Measurements from ENCODE around the gene TNFRSF1B. TPM values are rescaled to one million over a fixed set of nuclear protein-coding genes. Genes with fewer than 3 reads are reported as not detected.

TNFRSF1B gene
- total and polyA plus RNA-seq, 9 of the 15 experiments (the other 6 are each of a cell fraction or from before 2014, with no cell fraction given) = 8.8 to 91.3 (median 36.0) TPM

DNA sequence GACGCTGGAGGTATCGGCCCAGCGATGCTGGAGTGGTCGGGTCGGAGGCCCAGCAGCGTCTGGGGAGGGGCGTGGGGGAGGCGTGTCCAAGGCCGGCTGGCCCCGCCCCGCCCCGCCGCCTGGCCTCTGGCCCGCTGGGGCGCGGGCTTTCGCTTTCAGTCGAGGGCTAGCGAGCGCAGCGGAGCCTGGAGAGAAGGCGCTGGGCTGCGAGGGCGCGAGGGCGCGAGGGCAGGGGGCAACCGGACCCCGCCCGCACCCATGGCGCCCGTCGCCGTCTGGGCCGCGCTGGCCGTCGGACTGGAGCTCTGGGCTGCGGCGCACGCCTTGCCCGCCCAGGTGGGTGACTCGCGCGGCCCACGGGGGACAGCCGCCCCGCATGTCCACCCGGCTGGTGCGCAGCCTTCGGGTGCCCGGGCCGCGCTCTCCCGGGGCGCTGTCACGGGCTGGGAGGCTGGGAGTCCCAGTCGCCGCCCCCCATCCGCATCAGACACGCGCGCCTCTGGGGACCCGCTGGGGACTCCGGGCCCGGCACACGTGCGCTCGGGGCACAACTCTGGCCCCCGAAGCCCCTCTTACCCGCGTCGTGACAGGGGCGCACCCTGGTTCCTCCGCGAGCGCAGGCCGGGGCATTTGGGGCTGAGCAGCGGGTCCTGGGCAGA is at the start of gene TNFRSF1B (continued):
- no peak for TF ChIP-seq GABPB2 (CRISPR knock-in tag; conservative IDR thresholded peaks at IDR 0.05)
- TF ChIP-seq, protein P1, sequence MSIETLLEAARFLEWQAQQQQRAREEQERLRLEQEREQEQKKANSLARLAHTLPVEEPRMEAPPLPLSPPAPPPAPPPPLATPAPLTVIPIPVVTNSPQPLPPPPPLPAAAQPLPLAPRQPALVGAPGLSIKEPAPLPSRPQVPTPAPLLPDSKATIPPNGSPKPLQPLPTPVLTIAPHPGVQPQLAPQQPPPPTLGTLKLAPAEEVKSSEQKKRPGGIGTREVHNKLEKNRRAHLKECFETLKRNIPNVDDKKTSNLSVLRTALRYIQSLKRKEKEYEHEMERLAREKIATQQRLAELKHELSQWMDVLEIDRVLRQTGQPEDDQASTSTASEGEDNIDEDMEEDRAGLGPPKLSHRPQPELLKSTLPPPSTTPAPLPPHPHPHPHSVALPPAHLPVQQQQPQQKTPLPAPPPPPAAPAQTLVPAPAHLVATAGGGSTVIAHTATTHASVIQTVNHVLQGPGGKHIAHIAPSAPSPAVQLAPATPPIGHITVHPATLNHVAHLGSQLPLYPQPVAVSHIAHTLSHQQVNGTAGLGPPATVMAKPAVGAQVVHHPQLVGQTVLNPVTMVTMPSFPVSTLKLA (conservative IDR thresholded peaks at IDR 0.05) = peak; percentile 44 to 65
- 0 out of 2 replicates have a peak, but pooled peaks have one; percentile 61 for TF ChIP-seq IRF2 (CRISPR knock-in tag; IDR thresholded peaks at IDR 0.05)
- TF ChIP-seq KLF1 (tag; IDR thresholded peaks at IDR 0.05) = peak; percentile 81
- TF ChIP-seq, protein P2, sequence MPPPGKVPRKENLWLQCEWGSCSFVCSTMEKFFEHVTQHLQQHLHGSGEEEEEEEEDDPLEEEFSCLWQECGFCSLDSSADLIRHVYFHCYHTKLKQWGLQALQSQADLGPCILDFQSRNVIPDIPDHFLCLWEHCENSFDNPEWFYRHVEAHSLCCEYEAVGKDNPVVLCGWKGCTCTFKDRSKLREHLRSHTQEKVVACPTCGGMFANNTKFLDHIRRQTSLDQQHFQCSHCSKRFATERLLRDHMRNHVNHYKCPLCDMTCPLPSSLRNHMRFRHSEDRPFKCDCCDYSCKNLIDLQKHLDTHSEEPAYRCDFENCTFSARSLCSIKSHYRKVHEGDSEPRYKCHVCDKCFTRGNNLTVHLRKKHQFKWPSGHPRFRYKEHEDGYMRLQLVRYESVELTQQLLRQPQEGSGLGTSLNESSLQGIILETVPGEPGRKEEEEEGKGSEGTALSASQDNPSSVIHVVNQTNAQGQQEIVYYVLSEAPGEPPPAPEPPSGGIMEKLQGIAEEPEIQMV (tag; conservative IDR thresholded peaks at IDR 0.05; ENCODE audit: low read depth) = no peak
- TF ChIP-seq, protein P3, sequence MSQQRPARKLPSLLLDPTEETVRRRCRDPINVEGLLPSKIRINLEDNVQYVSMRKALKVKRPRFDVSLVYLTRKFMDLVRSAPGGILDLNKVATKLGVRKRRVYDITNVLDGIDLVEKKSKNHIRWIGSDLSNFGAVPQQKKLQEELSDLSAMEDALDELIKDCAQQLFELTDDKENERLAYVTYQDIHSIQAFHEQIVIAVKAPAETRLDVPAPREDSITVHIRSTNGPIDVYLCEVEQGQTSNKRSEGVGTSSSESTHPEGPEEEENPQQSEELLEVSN (IDR thresholded peaks at IDR 0.05; ENCODE audit: borderline replicate concordance in 1 of 2, extremely low read depth in 1 of 2, insufficient read depth in 1 of 2, insufficient read length in 1 of 2, low read depth in 1 of 2, low read length in 1 of 2, poor library complexity in 1 of 2, severe bottlenecking in 1 of 2) = peak; percentile 98 to 100
- TF ChIP-seq, protein P4, sequence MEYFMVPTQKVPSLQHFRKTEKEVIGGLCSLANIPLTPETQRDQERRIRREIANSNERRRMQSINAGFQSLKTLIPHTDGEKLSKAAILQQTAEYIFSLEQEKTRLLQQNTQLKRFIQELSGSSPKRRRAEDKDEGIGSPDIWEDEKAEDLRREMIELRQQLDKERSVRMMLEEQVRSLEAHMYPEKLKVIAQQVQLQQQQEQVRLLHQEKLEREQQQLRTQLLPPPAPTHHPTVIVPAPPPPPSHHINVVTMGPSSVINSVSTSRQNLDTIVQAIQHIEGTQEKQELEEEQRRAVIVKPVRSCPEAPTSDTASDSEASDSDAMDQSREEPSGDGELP (CRISPR knock-in tag; IDR thresholded peaks at IDR 0.05; ENCODE audit: borderline replicate concordance) = peak; percentile 67
- 0 out of 2 replicates have a peak, but pooled peaks have one; percentile 71 for TF ChIP-seq TARDBP (IDR thresholded peaks at IDR 0.05)
- no peak for TF ChIP-seq CHD4 (IDR thresholded peaks at IDR 0.05; ENCODE audit: insufficient read depth, insufficient replicate concordance, low read depth, low read length, poor library complexity, severe bottlenecking)
- no peak for TF ChIP-seq CREB1 (IDR thresholded peaks at IDR 0.05)
- TF ChIP-seq CREB1 (CRISPR knock-in tag; IDR thresholded peaks at IDR 0.05) = peak; percentile 34; the same call in 1 of the 2 replicates
- no peak for TF ChIP-seq ATF1 (CRISPR knock-in tag; IDR thresholded peaks at IDR 0.05)
- peak; percentile 38; the same call in 1 of the 2 replicates for TF ChIP-seq ATF1 (tag; IDR thresholded peaks at IDR 0.05)
- TF ChIP-seq ZNF316 (IDR thresholded peaks at IDR 0.05) = no peak
- peak in 2 of 3 experiments; percentile 51 to 61 for TF ChIP-seq YY1 (IDR thresholded peaks at IDR 0.05; ENCODE audit: borderline replicate concordance in 1 of 3, control insufficient read depth in 1 of 3, extremely low read depth in 1 of 3, insufficient read depth in 3 of 3, insufficient read length in 1 of 3, insufficient replicate concordance in 2 of 3, low read depth in 1 of 3, low read length in 2 of 3)
- TF ChIP-seq, protein P5, sequence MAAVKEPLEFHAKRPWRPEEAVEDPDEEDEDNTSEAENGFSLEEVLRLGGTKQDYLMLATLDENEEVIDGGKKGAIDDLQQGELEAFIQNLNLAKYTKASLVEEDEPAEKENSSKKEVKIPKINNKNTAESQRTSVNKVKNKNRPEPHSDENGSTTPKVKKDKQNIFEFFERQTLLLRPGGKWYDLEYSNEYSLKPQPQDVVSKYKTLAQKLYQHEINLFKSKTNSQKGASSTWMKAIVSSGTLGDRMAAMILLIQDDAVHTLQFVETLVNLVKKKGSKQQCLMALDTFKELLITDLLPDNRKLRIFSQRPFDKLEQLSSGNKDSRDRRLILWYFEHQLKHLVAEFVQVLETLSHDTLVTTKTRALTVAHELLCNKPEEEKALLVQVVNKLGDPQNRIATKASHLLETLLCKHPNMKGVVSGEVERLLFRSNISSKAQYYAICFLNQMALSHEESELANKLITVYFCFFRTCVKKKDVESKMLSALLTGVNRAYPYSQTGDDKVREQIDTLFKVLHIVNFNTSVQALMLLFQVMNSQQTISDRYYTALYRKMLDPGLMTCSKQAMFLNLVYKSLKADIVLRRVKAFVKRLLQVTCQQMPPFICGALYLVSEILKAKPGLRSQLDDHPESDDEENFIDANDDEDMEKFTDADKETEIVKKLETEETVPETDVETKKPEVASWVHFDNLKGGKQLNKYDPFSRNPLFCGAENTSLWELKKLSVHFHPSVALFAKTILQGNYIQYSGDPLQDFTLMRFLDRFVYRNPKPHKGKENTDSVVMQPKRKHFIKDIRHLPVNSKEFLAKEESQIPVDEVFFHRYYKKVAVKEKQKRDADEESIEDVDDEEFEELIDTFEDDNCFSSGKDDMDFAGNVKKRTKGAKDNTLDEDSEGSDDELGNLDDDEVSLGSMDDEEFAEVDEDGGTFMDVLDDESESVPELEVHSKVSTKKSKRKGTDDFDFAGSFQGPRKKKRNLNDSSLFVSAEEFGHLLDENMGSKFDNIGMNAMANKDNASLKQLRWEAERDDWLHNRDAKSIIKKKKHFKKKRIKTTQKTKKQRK (IDR thresholded peaks at IDR 0.05; ENCODE audit: borderline replicate concordance, low read depth, low read length) = no peak
- TF ChIP-seq SIN3A (IDR thresholded peaks at IDR 0.05; ENCODE audit: borderline replicate concordance in 2 of 2, control insufficient read depth in 1 of 2, low read depth in 2 of 2, low read length in 2 of 2) = peak; percentile 34 to 55; a peak in 2 of 4 replicates
